ENCODE results near the gene CHD5.

CHD5 gene

GRCh38 chr1:6092211-6092610, 87.9 kb downstream of the CHD5 start:
- Histone ChIP-seq H3K36me3 (ENCODE audit: insufficient read depth, low read length) (peaks cover 81% of the 10 kb centered on the region; the same call in 1 of the 2 replicates), H2AFZ (ENCODE audit: low read length) (no peak overlapping the region), H3K4me3 (ENCODE audit: low read length, poor library complexity, severe bottlenecking) (no peak overlapping the region), H3K4me1 (ENCODE audit: insufficient read depth, low read length, poor library complexity, severe bottlenecking) (no peaks in the 10 kb centered on the region), H3K4me2 (ENCODE audit: low read depth, low read length, poor library complexity, severe bottlenecking) (no peak overlapping the region), H3K27me3 (ENCODE audit: insufficient read depth, low read length, poor library complexity, severe bottlenecking) (no peaks in the 10 kb centered on the region), H3K79me2 (ENCODE audit: insufficient read depth, low read length) (no peaks in the 10 kb centered on the region), H4K20me1 (ENCODE audit: insufficient read depth, low read length, poor library complexity, severe bottlenecking) (peaks cover 4% of the 10 kb centered on the region), H3K9ac (ENCODE audit: low read depth, low read length, poor library complexity, severe bottlenecking) (no peak overlapping the region), H3F3A (ENCODE audit: low read depth) (no peaks in the 10 kb centered on the region), H3K9me3 (ENCODE audit: insufficient read depth, low read depth, low read length) (no peaks in the 10 kb centered on the region), H3K9me2 (replicated peaks; ENCODE audit: low read depth, low read length) (no peaks in the 10 kb centered on the region)
- TF ChIP-seq EZH2phosphoT487 (IDR thresholded peaks at IDR 0.05; ENCODE audit: borderline replicate concordance) (no peak), CTCF (conservative IDR thresholded peaks at IDR 0.05; ENCODE audit: low read length) (no peak)

GRCh38 chr1:6091823-6092109, 88.4 kb downstream of the CHD5 start:
- Histone ChIP-seq H2AFZ (ENCODE audit: low read length) (no peak overlapping the region), H3K79me2 (ENCODE audit: insufficient read depth, low read length) (no peaks in the 10 kb centered on the region), H3K9ac (ENCODE audit: low read depth, low read length, poor library complexity, severe bottlenecking) (no peak overlapping the region), H3K4me3 (ENCODE audit: low read length, poor library complexity, severe bottlenecking) (no peak overlapping the region), H3K9me3 (ENCODE audit: insufficient read depth, low read depth, low read length) (no peaks in the 10 kb centered on the region), H3K9me2 (replicated peaks; ENCODE audit: low read depth, low read length) (no peaks in the 10 kb centered on the region), H3K4me2 (ENCODE audit: low read depth, low read length, poor library complexity, severe bottlenecking) (no peak overlapping the region), H3K4me1 (ENCODE audit: insufficient read depth, low read length, poor library complexity, severe bottlenecking) (no peaks in the 10 kb centered on the region), H3F3A (ENCODE audit: low read depth) (no peaks in the 10 kb centered on the region), H3K36me3 (ENCODE audit: insufficient read depth, low read length) (peaks cover 80% of the 10 kb centered on the region; the same call in 1 of the 2 replicates), H4K20me1 (ENCODE audit: insufficient read depth, low read length, poor library complexity, severe bottlenecking) (peaks cover 4% of the 10 kb centered on the region), H3K27me3 (ENCODE audit: insufficient read depth, low read length, poor library complexity, severe bottlenecking) (no peaks in the 10 kb centered on the region)
- TF ChIP-seq EZH2phosphoT487 (IDR thresholded peaks at IDR 0.05; ENCODE audit: borderline replicate concordance), result no peak
- no peak for TF ChIP-seq CTCF (conservative IDR thresholded peaks at IDR 0.05; ENCODE audit: low read length)

- Histone ChIP-seq H3K36me3 (ENCODE audit: insufficient read depth, low read length) (peaks cover 80% of the 10 kb centered on the region; the same call in 1 of the 2 replicates), H3K4me2 (ENCODE audit: low read depth, low read length, poor library complexity, severe bottlenecking) (no peak overlapping the region), H2AFZ (ENCODE audit: low read length) (no peak overlapping the region), H3K79me2 (ENCODE audit: insufficient read depth, low read length) (no peaks in the 10 kb centered on the region), H3K9me3 (ENCODE audit: insufficient read depth, low read depth, low read length) (no peaks in the 10 kb centered on the region), H3K9me2 (replicated peaks; ENCODE audit: low read depth, low read length) (no peaks in the 10 kb centered on the region), H4K20me1 (ENCODE audit: insufficient read depth, low read length, poor library complexity, severe bottlenecking) (peaks cover 4% of the 10 kb centered on the region), H3K4me3 (ENCODE audit: low read length, poor library complexity, severe bottlenecking) (no peak overlapping the region), H3K27me3 (ENCODE audit: insufficient read depth, low read length, poor library complexity, severe bottlenecking) (no peaks in the 10 kb centered on the region), H3F3A (ENCODE audit: low read depth) (no peaks in the 10 kb centered on the region), H3K4me1 (ENCODE audit: insufficient read depth, low read length, poor library complexity, severe bottlenecking) (no peaks in the 10 kb centered on the region), H3K9ac (ENCODE audit: low read depth, low read length, poor library complexity, severe bottlenecking) (no peak overlapping the region)
- no peak for TF ChIP-seq CTCF (conservative IDR thresholded peaks at IDR 0.05; ENCODE audit: low read length)
- TF ChIP-seq EZH2phosphoT487 (IDR thresholded peaks at IDR 0.05; ENCODE audit: borderline replicate concordance), result no peak
These were observed 88.9 kb downstream of the CHD5 start for GRCh38 chr1:6090996-6091822.

Data from Loucy (cell line).